GM21423 (cell line): ENCODE results near the gene CENPM.

Experiments
- ATAC-seq: cut with Tn5 transposase; IDR thresholded peaks from one replicate; pipeline ENCODE4 v1.9.1; 2021; ENCODE audit warnings: mild to moderate bottlenecking, moderate library complexity; ENCODE audit not compliant: unreplicated experiment

Gene CENPM

GRCh38 chr22:41915035-41915785, 31.7 kb downstream of the CENPM start, which contains the start of gene SHISA8:
Gene SHISA8 (minus strand): TSS chr22:41915074. CDS start chr22:41914667, 407 bp downstream.
- ATAC-seq = no peak

GRCh38 chr22:41914611-41915034, 32.3 kb downstream of the CENPM start:
- no peak for ATAC-seq

GRCh38 chr22:41913842-41914534, 33.0 kb downstream of the CENPM start:
- ATAC-seq = no peak

- ATAC-seq = no peak
These were observed 33.8 kb downstream of the CENPM start for GRCh38 chr22:41913040-41913719.

- no peak for ATAC-seq
These were observed 34.5 kb downstream of the CENPM start for GRCh38 chr22:41912338-41913039.

GRCh38 chr22:41911001-41911611, 35.8 kb downstream of the CENPM start:
- ATAC-seq = no peak

- ATAC-seq = no peak
These were observed 36.6 kb downstream of the CENPM start for GRCh38 chr22:41910050-41911000.

GRCh38 chr22:41909310-41910049, 37.5 kb downstream of the CENPM start:
- ATAC-seq = no peak

- no peak for ATAC-seq
These were observed 38.3 kb downstream of the CENPM start for GRCh38 chr22:41908411-41909309.

- no peak for ATAC-seq
These were observed 39.2 kb downstream of the CENPM start for GRCh38 chr22:41907436-41908401.

GRCh38 chr22:41906822-41907221, 40.1 kb downstream of the CENPM start:
- ATAC-seq = no peak

- no peak for ATAC-seq
These were observed 41.3 kb downstream of the CENPM start for GRCh38 chr22:41905411-41906202.

- no peak for ATAC-seq
These were observed 42.2 kb downstream of the CENPM start for GRCh38 chr22:41904450-41905410.

- no peak for ATAC-seq
These were observed 44.0 kb downstream of the CENPM start for GRCh38 chr22:41902932-41903421.

GRCh38 chr22:41902016-41902415, 44.9 kb downstream of the CENPM start:
- no peak for ATAC-seq
